ENCODE data around the gene SSR4. TPM values are rescaled to one million over a fixed set of nuclear protein-coding genes. Genes with fewer than 3 reads are reported as not detected.

SSR4 gene
- total RNA-seq, 2 experiments from 2014 or later, result 165 to 186 TPM

- DNase-seq (ENCODE audit: low spot score), result no peak
- H3K9me3 ChIP-seq (ENCODE audit: low read length), result no peaks in the 10 kb centered on the region
- H3K27ac ChIP-seq (ENCODE audit: low read depth, low read length, poor library complexity, severe bottlenecking), result no peak overlapping the region
- H3K4me3 ChIP-seq (ENCODE audit: low read depth, low read length, poor library complexity, severe bottlenecking), result no peak overlapping the region
- H2AFZ ChIP-seq (ENCODE audit: low read length), result no peak overlapping the region
- no peaks in the 10 kb centered on the region for H4K20me1 ChIP-seq (ENCODE audit: insufficient read depth, low read length)
- TF ChIP-seq CTCF (conservative IDR thresholded peaks at IDR 0.05; ENCODE audit: low read length) (no peak), EZH2phosphoT487 (IDR thresholded peaks at IDR 0.05; ENCODE audit: borderline replicate concordance, low read depth, low read length) (no peak)
- H3K36me3 ChIP-seq (ENCODE audit: insufficient read depth, low read length), result peaks cover 36% of the 10 kb centered on the region
- peaks cover 28% of the 10 kb centered on the region for H3K79me2 ChIP-seq (ENCODE audit: insufficient read depth, low read depth, low read length)
- H3K9me2 ChIP-seq (ENCODE audit: insufficient read depth, low read length), result no peaks in the 10 kb centered on the region
- no TSS peak for BruUV-seq (replicated peaks)
- H3K4me2 ChIP-seq (ENCODE audit: low read length), result no peak overlapping the region
- H3K4me1 ChIP-seq (ENCODE audit: insufficient read depth, low read length, poor library complexity, severe bottlenecking), result peaks cover 14% of the 10 kb centered on the region
- intact Hi-C loops (cut with micrococcal nuclease; ENCODE audit: unreplicated experiment), result no loop called here
- ChIA-PET CTCF (ENCODE audit: unreplicated experiment) (no interaction called here), POLR2A (interaction anchor here (0.7 kb wide), 1 partner anchor 26 kb away, joined by 3 read pairs; no protein-coding TSS in a partner anchor)
Observed at GRCh38 chrX:153797415-153798015, 3.0 kb downstream of the SSR4 start.

GRCh38 chrX:153799326-153799725, 4.9 kb downstream of the SSR4 start:
- no peak for DNase-seq (ENCODE audit: low spot score)
- intact Hi-C loops (cut with micrococcal nuclease; ENCODE audit: unreplicated experiment), result no loop called here
- POLR2A ChIA-PET, result no interaction called here

More at GRCh38 chrX:153799326-153799725, 4.9 kb downstream of the SSR4 start:
- Histone ChIP-seq H3K9me3 (ENCODE audit: low read length) (no peaks in the 10 kb centered on the region), H3K4me2 (ENCODE audit: low read length) (no peak overlapping the region), H3K4me1 (ENCODE audit: insufficient read depth, low read length, poor library complexity, severe bottlenecking) (peaks cover 14% of the 10 kb centered on the region), H3K27ac (ENCODE audit: low read depth, low read length, poor library complexity, severe bottlenecking) (no peak overlapping the region), H3K4me3 (ENCODE audit: low read depth, low read length, poor library complexity, severe bottlenecking) (no peak overlapping the region), H3K79me2 (ENCODE audit: insufficient read depth, low read depth, low read length) (peaks cover 15% of the 10 kb centered on the region), H3K9me2 (ENCODE audit: insufficient read depth, low read length) (no peaks in the 10 kb centered on the region), H3K36me3 (ENCODE audit: insufficient read depth, low read length) (peaks cover 36% of the 10 kb centered on the region), H2AFZ (ENCODE audit: low read length) (no peak overlapping the region), H4K20me1 (ENCODE audit: insufficient read depth, low read length) (no peaks in the 10 kb centered on the region)
- CTCF ChIA-PET (ENCODE audit: unreplicated experiment), result no interaction called here
- no TSS peak for BruUV-seq (replicated peaks)
- no peak for TF ChIP-seq EZH2phosphoT487 (IDR thresholded peaks at IDR 0.05; ENCODE audit: borderline replicate concordance, low read depth, low read length)
- no peak for TF ChIP-seq CTCF (conservative IDR thresholded peaks at IDR 0.05; ENCODE audit: low read length)

Measured in OCI-LY7 (cell line).